NCI-H2196 treated with DMSO at 0.1 percent for 48 hours (cell line): ENCODE measurements around the gene DNAH6.
A peak's percentile ranks its signal among the peaks of the same experiment; 100 is the strongest.
"Not testable (repeated sequence)": the region's sequence is repeated elsewhere in the genome, so short reads cannot be mapped to it uniquely, and the experiment has no call there.

Experiments
- DNase-seq: peaks from one replicate; lab custom pipeline; 2025; ENCODE audit not compliant: unreplicated experiment; lab: John Stamatoyannopoulos, UW

The DNAH6 gene

GRCh38 chr2:84516234-84516986, at the start of gene DNAH6:
Gene DNAH6 (plus strand): TSS chr2:84516498. CDS start chr2:84517827, 1,329 bp downstream.
- DNase-seq: peak; percentile 73

DNA sequence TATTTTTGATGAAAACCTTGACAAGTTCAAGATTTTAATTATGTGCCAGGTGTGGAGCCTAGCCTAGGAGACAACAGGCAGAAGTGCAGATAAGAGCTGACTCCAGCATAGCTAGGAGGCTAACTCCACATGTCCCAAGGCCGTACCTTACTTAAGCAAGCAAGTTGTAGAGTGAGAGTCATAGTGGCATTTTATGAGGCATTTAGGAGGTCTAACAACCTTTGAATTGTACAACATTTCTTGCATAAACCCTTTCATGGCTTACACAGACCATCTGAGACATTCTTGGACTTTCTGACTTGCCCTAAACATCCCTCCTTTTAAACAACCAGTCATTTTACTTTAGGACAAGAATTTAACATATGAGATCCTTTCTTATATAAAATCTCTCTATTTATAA, 48.9 kb upstream of the DNAH6 start:
- DNase-seq: no peak

DNA sequence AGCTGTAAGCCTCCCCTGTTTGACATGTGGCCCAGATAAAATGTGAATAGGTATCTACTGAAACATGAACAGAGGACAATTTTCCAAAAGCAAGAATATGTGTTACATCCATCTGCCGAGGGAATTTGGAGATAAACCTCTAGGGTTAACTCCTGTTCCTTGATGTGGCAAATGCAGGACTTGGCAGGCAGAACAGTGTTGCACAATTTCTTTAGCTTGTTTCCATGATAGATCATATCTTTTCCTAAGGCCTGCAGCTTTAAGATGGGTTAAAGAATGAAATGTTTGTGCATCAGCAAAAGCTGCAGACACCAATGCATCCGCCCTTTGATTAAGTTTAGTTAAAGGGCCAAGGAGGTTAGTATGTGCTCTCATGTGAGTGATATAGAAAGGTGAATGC, 43.9 kb upstream of the DNAH6 start:
- not testable (repeated sequence) for DNase-seq

GRCh38 chr2:84472856-84473565, 43.3 kb upstream of the DNAH6 start:
- DNase-seq: no peak

GRCh38 chr2:84474176-84474575, 42.1 kb upstream of the DNAH6 start:
- DNase-seq: no peak

GRCh38 chr2:84477886-84478285, 38.4 kb upstream of the DNAH6 start:
- no peak for DNase-seq

- no peak for DNase-seq
Observed at GRCh38 chr2:84478867-84479266, 37.4 kb upstream of the DNAH6 start.

DNA sequence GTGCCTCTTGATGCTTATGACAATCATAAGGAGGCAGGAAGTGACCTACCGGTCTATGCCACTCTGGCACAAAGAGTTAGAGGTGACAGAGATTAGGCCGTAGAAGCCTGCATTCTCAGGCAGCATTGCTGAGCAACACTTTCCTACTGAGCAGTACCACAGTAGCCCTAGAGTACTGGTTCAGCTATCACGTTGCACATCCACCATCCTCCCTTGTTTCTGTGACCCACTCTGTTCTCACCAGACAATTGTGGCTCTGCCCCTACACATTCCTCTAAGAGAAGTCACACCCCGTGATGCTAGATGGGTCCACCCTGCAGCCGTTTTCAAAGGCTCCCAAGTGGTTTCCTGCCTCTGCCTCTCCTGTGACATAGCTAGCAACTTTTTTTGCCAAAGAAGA, 34.6 kb upstream of the DNAH6 start:
- no peak for DNase-seq

DNA sequence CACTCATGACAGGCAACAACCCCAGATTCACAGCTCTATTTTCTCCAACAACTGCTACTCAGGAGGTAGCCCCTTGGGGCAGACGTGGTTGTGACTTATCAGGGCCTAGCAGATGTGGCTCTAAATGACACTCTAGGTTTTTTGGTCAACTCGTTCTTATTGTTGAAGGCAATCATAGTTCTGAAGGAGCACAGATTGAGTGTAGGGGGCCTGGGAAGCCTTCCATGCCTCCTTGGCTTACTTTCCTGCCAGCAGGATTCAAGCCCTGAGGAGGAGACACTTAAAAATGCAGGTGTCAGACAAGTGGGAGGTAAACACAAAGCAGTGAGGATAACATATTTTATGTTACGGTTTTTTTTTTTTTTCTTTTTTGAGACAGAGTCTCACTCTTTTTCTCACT, 33.7 kb upstream of the DNAH6 start:
- no peak for DNase-seq

DNA sequence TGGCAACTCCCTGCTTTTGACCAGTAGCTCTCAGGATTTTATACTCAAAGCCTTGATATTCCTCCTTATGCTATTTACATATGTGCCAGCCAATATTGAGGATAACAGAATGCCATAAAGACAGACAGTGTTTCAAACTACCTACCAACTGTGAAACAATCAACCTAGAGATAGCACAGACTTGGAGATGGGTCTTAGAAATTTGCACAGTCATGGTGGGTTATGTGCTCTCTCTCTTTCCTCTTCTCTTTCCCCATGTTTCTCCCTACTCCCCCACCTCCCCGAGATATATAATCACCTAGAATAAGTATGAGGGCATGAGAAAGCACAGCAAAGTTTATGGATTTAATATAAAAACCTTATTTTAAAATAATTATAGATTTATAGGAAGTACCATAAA, 33.0 kb upstream of the DNAH6 start:
- no peak for DNase-seq

- no peak for DNase-seq
Observed at GRCh38 chr2:84486441-84487115, 29.7 kb upstream of the DNAH6 start.

GRCh38 chr2:84487298-84487996, 28.9 kb upstream of the DNAH6 start:
- DNase-seq: no peak

DNA sequence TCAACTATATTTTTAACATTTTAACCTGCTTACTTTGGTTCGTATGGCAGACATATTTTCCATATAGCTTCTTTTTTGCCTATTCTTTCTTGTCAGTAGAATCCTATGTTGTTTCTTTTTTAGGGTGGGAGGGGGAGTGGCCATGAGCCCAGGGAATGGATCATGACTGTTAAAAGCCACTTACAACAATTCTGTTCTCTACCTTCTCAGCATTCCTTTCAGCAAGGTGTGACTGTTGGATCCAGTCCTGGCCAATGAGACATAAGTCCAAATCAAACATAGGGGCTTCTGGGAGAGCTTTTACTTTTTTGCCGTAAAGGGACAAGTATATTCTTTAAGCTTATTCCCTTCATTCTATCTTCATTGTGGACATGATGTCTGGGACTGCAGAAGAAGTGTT, 25.0 kb upstream of the DNAH6 start:
- no peak for DNase-seq

DNA sequence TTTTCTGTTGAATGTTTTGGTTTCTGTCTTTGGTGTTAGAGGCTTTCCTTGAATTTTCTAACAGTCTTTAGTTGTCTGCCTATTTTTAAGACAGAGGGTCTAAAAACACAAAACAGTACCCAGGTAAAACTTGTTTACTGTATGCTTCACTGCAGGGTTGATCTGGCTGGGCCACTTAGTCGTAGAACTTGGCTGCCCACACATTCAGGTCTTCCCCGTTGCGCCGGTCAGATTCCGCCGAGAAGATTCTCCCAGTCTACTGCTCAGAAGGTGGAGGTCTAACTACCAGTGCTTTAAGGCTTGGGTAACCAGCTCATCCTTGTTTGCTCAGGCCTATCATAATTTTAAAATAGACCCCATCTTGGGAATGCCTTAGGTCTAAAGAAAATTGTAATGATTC, 24.6 kb upstream of the DNAH6 start:
- DNase-seq: no peak

DNA sequence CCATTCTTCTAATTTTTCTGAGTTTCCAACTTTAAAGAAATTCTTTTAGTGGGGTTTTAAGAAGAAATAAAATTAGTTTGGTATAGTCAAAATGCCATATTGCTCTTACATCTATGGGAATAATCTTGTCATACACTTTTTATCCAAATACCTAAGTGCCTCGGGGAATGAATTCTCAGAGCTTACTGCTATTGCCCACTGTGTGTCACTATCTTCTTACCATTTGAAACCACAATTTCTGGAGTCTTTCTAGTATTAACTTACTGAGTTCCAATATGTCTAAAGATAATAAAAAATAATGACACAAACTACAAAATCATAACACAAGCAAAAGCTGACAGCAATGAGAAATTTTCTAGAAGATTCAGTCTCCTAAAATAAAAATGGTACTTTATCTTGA, 23.7 kb upstream of the DNAH6 start:
- DNase-seq: no peak

DNA sequence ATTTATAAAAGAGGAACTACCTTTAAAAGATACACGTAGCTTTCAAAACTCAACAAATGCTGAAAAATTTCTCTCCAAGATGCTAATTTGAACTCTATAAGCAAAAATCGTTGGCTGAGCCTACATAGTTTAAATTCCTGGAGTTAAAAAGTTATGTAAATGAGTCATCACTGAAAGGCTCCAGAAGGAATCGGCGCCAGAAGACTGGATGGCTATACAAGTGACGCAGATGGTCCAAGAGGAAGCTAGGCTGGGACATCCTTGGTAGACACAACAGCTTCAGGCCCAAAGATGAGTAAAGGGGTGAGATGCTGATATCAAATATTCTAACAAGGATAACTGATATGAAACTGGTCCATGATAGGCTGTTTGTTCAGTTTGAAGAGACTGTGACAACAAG, 22.8 kb upstream of the DNAH6 start:
- DNase-seq: no peak

- no peak for DNase-seq
Observed at GRCh38 chr2:84494070-84494469, 22.2 kb upstream of the DNAH6 start.

DNA sequence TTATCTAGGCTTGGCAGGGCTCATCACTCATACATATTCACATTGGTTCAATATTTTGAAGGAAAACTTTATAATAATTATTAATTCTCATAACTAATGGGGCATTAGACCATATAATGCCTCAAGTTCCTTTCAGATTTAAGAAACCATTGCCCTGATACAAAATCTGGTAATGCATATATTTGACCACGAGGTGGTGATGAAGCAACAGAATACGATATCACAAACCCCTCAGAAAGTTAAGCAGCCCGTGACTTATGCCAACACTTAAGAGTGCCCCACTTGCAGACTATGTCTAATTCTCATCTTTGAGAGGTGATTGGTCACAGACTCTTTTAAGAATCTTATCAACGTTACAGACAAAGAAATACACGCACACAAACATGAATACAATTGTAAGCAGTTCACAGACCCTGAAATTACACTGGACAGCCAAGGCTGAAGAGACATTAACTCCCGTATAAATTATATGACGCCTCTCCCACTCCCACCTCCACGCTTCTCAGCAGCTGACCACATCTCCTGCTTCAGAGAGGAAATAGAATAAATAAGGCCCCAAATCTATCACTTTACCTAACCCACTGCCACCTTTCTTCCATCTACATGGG, 20.7 kb upstream of the DNAH6 start:
- peak; percentile 6 for DNase-seq

- no peak for DNase-seq
Observed at GRCh38 chr2:84496386-84496785, 19.9 kb upstream of the DNAH6 start.

DNA sequence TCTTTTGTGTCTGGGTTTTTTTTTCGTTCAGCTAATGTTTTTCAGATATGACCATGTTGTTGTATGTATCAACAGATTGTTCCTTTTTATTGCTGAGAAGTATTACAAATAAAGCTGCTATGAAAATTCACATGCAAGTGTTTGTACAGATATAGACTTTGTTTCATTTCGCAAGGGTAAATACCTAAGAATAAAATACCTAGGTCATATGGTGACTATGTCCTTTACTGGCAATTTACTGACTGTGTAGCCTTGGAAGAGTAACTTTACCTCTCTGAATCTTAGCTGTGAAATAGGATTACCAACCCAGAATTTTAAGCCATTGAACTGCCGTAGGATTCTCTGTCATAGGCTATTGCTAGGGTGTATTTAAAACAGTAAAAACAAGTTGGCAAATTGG, 19.0 kb upstream of the DNAH6 start:
- no peak for DNase-seq

DNA sequence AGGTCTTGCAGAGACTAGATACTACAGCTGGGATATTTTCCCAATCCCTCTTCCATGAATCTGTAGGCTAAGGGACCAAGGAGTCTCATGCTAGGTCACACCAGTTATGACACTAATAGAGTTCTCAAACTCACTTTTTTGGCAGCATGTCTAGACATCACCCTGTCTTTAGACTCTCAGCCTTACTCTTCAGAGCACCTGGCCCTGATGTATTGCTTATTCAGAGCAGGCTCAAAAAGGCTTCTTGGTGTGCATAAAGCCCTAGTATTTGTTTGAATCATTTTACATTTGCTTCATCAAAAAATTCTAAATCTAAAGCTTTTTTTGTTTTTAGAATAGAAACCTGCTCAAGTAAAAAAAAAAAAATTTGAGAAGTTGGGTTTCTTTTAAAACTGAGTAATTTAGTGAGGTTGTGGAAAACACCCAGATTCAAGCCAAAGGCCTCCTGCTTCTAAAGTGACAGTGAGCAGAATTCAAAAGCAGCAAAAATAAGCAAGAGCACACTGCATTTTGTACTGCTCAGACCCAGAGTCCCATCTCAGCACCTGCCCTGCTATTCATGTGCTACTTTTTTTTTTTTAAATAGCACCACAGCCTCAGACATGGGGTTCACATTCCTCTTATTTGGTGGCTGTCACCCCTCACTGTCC, 18.0 kb upstream of the DNAH6 start:
- no peak for DNase-seq
